ENCODE data around the gene ASPSCR1. TPM values are rescaled to one million over a fixed set of nuclear protein-coding genes. Genes with fewer than 3 reads are reported as not detected.

The ASPSCR1 gene
- total RNA-seq, 1 donor from 2014 or later = 27.5 TPM

GRCh38 chr17:81930142-81931125, 47.0 kb upstream of the ASPSCR1 start:
- no peaks in the 10 kb centered on the region for H3K36me3 ChIP-seq
- H3K27ac ChIP-seq (replicated peaks) = no peak overlapping the region
- peak; percentile 11 for DNase-seq
- peaks cover 32% of the 10 kb centered on the region for H3K4me1 ChIP-seq
- H3K4me3 ChIP-seq = no peak overlapping the region
- peaks cover 21% of the 10 kb centered on the region for H3K27me3 ChIP-seq (ENCODE audit: low read depth)
- H3K9me3 ChIP-seq (replicated peaks) = no peaks in the 10 kb centered on the region
- intact Hi-C loops (cut with micrococcal nuclease) = no loop called here
- TF ChIP-seq CTCF (IDR thresholded peaks at IDR 0.05; ENCODE audit: borderline replicate concordance) = no peak

GRCh38 chr17:81931189-81931556, 46.3 kb upstream of the ASPSCR1 start:
- peaks cover 21% of the 10 kb centered on the region for H3K27me3 ChIP-seq (ENCODE audit: low read depth)
- no peak for DNase-seq
- H3K4me3 ChIP-seq = no peak overlapping the region
- TF ChIP-seq CTCF (IDR thresholded peaks at IDR 0.05; ENCODE audit: borderline replicate concordance) = no peak
- intact Hi-C loops (cut with micrococcal nuclease) = no loop called here
- peaks cover 24% of the 10 kb centered on the region for H3K4me1 ChIP-seq
- no peak overlapping the region for H3K27ac ChIP-seq (replicated peaks)
- no peaks in the 10 kb centered on the region for H3K9me3 ChIP-seq (replicated peaks)
- no peaks in the 10 kb centered on the region for H3K36me3 ChIP-seq

GRCh38 chr17:81931557-81932332, 45.7 kb upstream of the ASPSCR1 start:
- Histone ChIP-seq H3K4me1 (peaks cover 22% of the 10 kb centered on the region), H3K4me3 (no peak overlapping the region), H3K36me3 (no peaks in the 10 kb centered on the region), H3K27me3 (ENCODE audit: low read depth) (peaks cover 21% of the 10 kb centered on the region), H3K27ac (replicated peaks) (no peak overlapping the region), H3K9me3 (replicated peaks) (no peaks in the 10 kb centered on the region)
- intact Hi-C loops (cut with micrococcal nuclease) = no loop called here
- no peak for DNase-seq
- TF ChIP-seq CTCF (IDR thresholded peaks at IDR 0.05; ENCODE audit: borderline replicate concordance) = no peak

GRCh38 chr17:81932333-81932983, 45.0 kb upstream of the ASPSCR1 start:
- no peak for DNase-seq
- Histone ChIP-seq H3K36me3 (no peaks in the 10 kb centered on the region), H3K4me1 (peaks cover 23% of the 10 kb centered on the region), H3K9me3 (replicated peaks) (no peaks in the 10 kb centered on the region), H3K4me3 (no peak overlapping the region), H3K27ac (replicated peaks) (no peak overlapping the region), H3K27me3 (ENCODE audit: low read depth) (peaks cover 21% of the 10 kb centered on the region)
- TF ChIP-seq CTCF (IDR thresholded peaks at IDR 0.05; ENCODE audit: borderline replicate concordance) = no peak
- intact Hi-C loops (cut with micrococcal nuclease) = no loop called here

- Histone ChIP-seq H3K27ac (replicated peaks) (no peak overlapping the region), H3K27me3 (ENCODE audit: low read depth) (peaks cover 21% of the 10 kb centered on the region), H3K4me1 (peaks cover 24% of the 10 kb centered on the region), H3K9me3 (replicated peaks) (no peaks in the 10 kb centered on the region), H3K36me3 (no peaks in the 10 kb centered on the region), H3K4me3 (no peak overlapping the region)
- intact Hi-C loops (cut with micrococcal nuclease) = no loop called here
- no peak for TF ChIP-seq CTCF (IDR thresholded peaks at IDR 0.05; ENCODE audit: borderline replicate concordance)
- DNase-seq = no peak
Measured at GRCh38 chr17:81933178-81933699, 44.2 kb upstream of the ASPSCR1 start.

Data from left ventricle myocardium inferior (tissue), 1 donor.